IMR-90 (cell line): Measurements from ENCODE around the gene CLMP. TPM values are rescaled to one million over a fixed set of nuclear protein-coding genes. Genes with fewer than 3 reads are reported as not detected.

Source experiments
- ATAC-seq: fragments of 200-7000 bp; cut with Tn5 transposase; 2 replicates; pipeline ENCODE4 v1.9.1; 2020; ENCODE audit warnings: low read depth, mild to moderate bottlenecking, moderate library complexity
- BruUV-seq: library from RNA; stranded (reverse); fragments of 400-500 nt; replicated peaks from 2 replicates; lab custom pipeline; 2021; lab: Mats Ljungman, UMichigan
- CTCF ChIA-PET: fragments of 300-600 bp; formaldehyde crosslinking; extraction: SDS; loops from one replicate; lab custom pipeline; 2021; ENCODE audit warnings: antibody characterized with exemption; lab: Yijun Ruan, JAX
- POLR2A ChIA-PET: fragments of 300-600 bp; sonication (Branson Sonifier 250); formaldehyde crosslinking; loops from one replicate; lab custom pipeline; 2022; ENCODE audit warnings: antibody characterized with exemption; ENCODE audit not compliant: unreplicated experiment; lab: Charles Lee
- DNase-seq: peaks from one replicate; pipeline ENCODE4 v3.0.0; 2013
- H2AFZ ChIP-seq: replicated peaks from 2 replicates; pipeline ENCODE3; 2013; ENCODE audit warnings: low read length, mild to moderate bottlenecking; ENCODE audit not compliant: poor library complexity
- H2AK5ac ChIP-seq: 2 replicates; pipeline ENCODE4 v1.6.1; 2013; ENCODE audit warnings: low read depth, low read length, inconsistent platforms
- H2AK9ac ChIP-seq: replicated peaks from 2 replicates; pipeline ENCODE3; 2013; ENCODE audit warnings: mild to moderate bottlenecking, low read depth, low read length, moderate library complexity; ENCODE audit not compliant: poor library complexity
- H2BK120ac ChIP-seq: 2 replicates; pipeline ENCODE4 v1.6.1; 2013; ENCODE audit warnings: low read depth, low read length, inconsistent platforms
- H2BK15ac ChIP-seq: 3 replicates; pipeline ENCODE4 v1.6.1; 2013; ENCODE audit warnings: low read depth, low read length, inconsistent platforms
- H2BK20ac ChIP-seq: 2 replicates; pipeline ENCODE4 v1.6.1; 2013; ENCODE audit warnings: low read depth, mild to moderate bottlenecking, inconsistent platforms, low read length, moderate library complexity
- H2BK5ac ChIP-seq: 2 replicates; pipeline ENCODE4 v1.6.1; 2013; ENCODE audit warnings: mild to moderate bottlenecking, low read depth, low read length, inconsistent platforms; ENCODE audit not compliant: poor library complexity, severe bottlenecking
- H3K14ac ChIP-seq: replicated peaks from 2 replicates; pipeline ENCODE4 v1.6.1; 2013; ENCODE audit warnings: low read depth, low read length, inconsistent platforms
- H3K18ac ChIP-seq: 2 replicates; pipeline ENCODE4 v1.6.1; 2013; ENCODE audit warnings: low read depth, low read length, control low read depth
- H3K23ac ChIP-seq: 2 replicates; pipeline ENCODE4 v1.6.1; 2013; ENCODE audit warnings: low read depth, low read length, inconsistent platforms
- H3K27ac ChIP-seq: 2 replicates; pipeline ENCODE4 v1.5.1; 2013; ENCODE audit warnings: mild to moderate bottlenecking, control low read depth, low read length; ENCODE audit not compliant: insufficient read depth
- H3K27me3 ChIP-seq: 2 replicates; pipeline ENCODE4 v1.6.1; 2013; ENCODE audit warnings: low read length; ENCODE audit not compliant: control insufficient read depth, insufficient read depth
- H3K36me3 ChIP-seq: 2 replicates; pipeline ENCODE4 v1.6.1; 2013; ENCODE audit warnings: low read length, mixed read lengths; ENCODE audit not compliant: control insufficient read depth, insufficient read depth
- H3K4ac ChIP-seq: 2 replicates; pipeline ENCODE4 v1.6.1; 2013; ENCODE audit warnings: low read depth, low read length, inconsistent platforms
- H3K4me1 ChIP-seq: 2 replicates; pipeline ENCODE4 v1.6.1; 2013; ENCODE audit warnings: low read length, mixed read lengths; ENCODE audit not compliant: control insufficient read depth, insufficient read depth
- H3K4me2 ChIP-seq: 2 replicates; pipeline ENCODE4 v1.6.1; 2013; ENCODE audit warnings: low read depth, mild to moderate bottlenecking, control low read depth, low read length, moderate library complexity
- H3K4me3 ChIP-seq: 2 replicates; pipeline ENCODE4 v1.5.1; 2013; ENCODE audit warnings: low read depth, mild to moderate bottlenecking, control low read depth, low read length, moderate library complexity; ENCODE audit not compliant: insufficient read depth
- H3K56ac ChIP-seq: 2 replicates; pipeline ENCODE4 v1.6.1; 2013; ENCODE audit warnings: low read length, inconsistent platforms; ENCODE audit not compliant: insufficient read depth; ENCODE audit errors: extremely low read depth
- H3K79me1 ChIP-seq, 2 experiments: 2 replicates each; pipeline ENCODE4 v1.6.1; 2013; ENCODE audit warnings: low read length in 2 of 2, inconsistent platforms in 1 of 2, low read depth in 1 of 2
- H3K9ac ChIP-seq: 2 replicates; pipeline ENCODE4 v1.6.1; 2013; ENCODE audit warnings: low read depth, low read length, control low read depth
- H3K9me1 ChIP-seq: 2 replicates; pipeline ENCODE4 v1.6.1; 2013; ENCODE audit warnings: low read length, inconsistent platforms; ENCODE audit not compliant: insufficient read depth
- H3K9me3 ChIP-seq: 2 replicates; pipeline ENCODE4 v1.6.1; 2013; ENCODE audit warnings: low read length; ENCODE audit not compliant: control insufficient read depth, insufficient read depth
- H4K20me1 ChIP-seq: 2 replicates; pipeline ENCODE4 v1.6.1; 2013; ENCODE audit warnings: low read length, inconsistent platforms; ENCODE audit not compliant: insufficient read depth
- H4K5ac ChIP-seq: 2 replicates; pipeline ENCODE4 v1.6.1; 2013; ENCODE audit warnings: mild to moderate bottlenecking, low read depth, low read length, control low read depth
- H4K8ac ChIP-seq, 2 experiments: 2 replicates each; pipeline ENCODE4 v1.6.1; 2013; ENCODE audit warnings: low read depth in 2 of 2, low read length in 2 of 2, control low read depth in 1 of 2, inconsistent platforms in 1 of 2
- H4K91ac ChIP-seq: 2 replicates; pipeline ENCODE4 v1.6.1; 2013; ENCODE audit warnings: low read depth, low read length, inconsistent platforms; ENCODE audit not compliant: insufficient read depth
- FOS ChIP-seq: fragments of 150-350 bp; IDR thresholded peaks from 2 replicates; pipeline ENCODE4 v1.6.1; 2016; ENCODE audit warnings: low read depth, low read length
- MAFK ChIP-seq: IDR thresholded peaks from 2 replicates; pipeline ENCODE4 v1.6.1; 2012; ENCODE audit warnings: low read depth, low read length, improper control_type of control experiment
- POLR2A ChIP-seq: IDR thresholded peaks from 2 replicates; pipeline ENCODE4 v1.6.1; 2012; ENCODE audit warnings: mild to moderate bottlenecking, low read depth, low read length
- WGBS, 2 experiments: methylation state at CpG; one replicate each; pipeline versions ENCODE4 v1.1.5 to v1.1.7; 2013; ENCODE audit warnings: missing lambda C conversion rate in 2 of 2; ENCODE audit not compliant: insufficient read length in 1 of 2; ENCODE audit errors: extremely low coverage in 2 of 2; 5-methylcytosine and 5-hydroxymethylcytosine counted together
- dilution Hi-C: fragments of 300-500 bp; cut with HindIII; formaldehyde crosslinking; loops from one replicate; pipeline ENCODE4 v1.14.3; 2018; ENCODE audit warnings: low sequenced_read_pairs; ENCODE audit not compliant: unreplicated experiment
- in situ Hi-C: fragments of 300-500 bp; cut with MboI; formaldehyde crosslinking; loops from 3 replicates; pipeline ENCODE4 v1.14.3; 2019; ENCODE audit warnings: low sequenced_read_pairs, inconsistent platforms, mixed read lengths
- intact Hi-C: fragments of 100-400 bp; cut with micrococcal nuclease; formaldehyde crosslinking; loops from 2 replicates; pipeline ENCODE4 v1.10.0; 2022
- polyA plus RNA-seq, 3 experiments: library from polyadenylated mRNA; depleted of rRNA; stranded (reverse); fragments of >200 nt; gene quantifications; 2 replicates each; pipeline ENCODE4 v1.2.3, GENCODE V29; 2012; ENCODE audit warnings: low replicate concordance in 1 of 3
- total RNA-seq: library from RNA; depleted of rRNA; stranded (reverse); fragments of >200 nt; gene quantifications from 2 replicates; pipeline ENCODE4 v1.2.3, GENCODE V29; 2012
- TF ChIP-seq, protein P1 (sequence below): conservative IDR thresholded peaks from 2 replicates; pipeline ENCODE4 v1.5.1; 2012; ENCODE audit warnings: mild to moderate bottlenecking, low read depth, low read length, improper control_type of control experiment

CLMP gene
- total and polyA plus RNA-seq, 2 of the 4 experiments (the other 2 are of a cell fraction): 54.7 to 95.7 TPM

DNA sequence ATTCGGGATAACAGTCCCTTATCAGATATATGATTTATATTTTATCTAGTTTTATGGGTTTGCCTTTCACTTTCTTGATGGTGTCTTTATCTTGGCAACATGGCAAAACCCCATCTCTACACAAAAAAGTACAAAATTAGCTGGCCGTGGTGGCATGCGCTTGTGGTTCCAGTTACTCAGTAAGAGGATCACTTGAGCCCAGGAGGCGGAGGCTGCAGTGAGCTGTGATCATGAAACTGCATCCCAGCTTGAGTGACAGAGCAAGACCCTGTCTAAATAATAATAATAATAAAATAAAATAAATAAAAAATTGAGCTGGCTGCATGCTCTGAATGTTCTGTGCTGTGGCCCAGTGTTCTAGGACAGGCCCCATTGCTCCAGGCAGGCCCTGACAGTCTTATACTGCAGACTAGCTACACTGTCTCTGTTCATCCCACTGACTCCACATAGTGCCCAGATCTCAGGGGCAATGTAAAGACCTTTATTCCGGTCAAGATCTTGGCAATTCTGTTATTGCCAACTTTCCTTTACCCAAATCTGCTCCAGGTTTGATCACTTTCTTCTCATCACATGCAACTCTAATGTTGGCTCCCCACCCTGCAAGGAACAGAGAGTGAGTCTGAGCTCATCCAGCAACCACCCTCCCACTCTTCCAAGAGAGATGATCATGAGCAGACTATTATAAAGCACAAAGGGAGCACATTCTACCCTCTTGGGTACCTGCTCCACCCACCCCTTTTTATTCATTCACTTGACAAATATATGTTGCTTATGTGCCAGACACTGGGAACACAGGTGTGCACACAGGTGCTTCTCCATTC, 141.9 kb downstream of the CLMP start:
- peak; percentile 9; the same call in 1 of the 2 replicates for ATAC-seq
- in situ Hi-C loops: no loop called here
- no peak overlapping the region for H4K91ac ChIP-seq

More for the DNA sequence above, 141.9 kb downstream of the CLMP start:
- H3K4me2 ChIP-seq: no peak overlapping the region
- no peak overlapping the region for H2BK120ac ChIP-seq
- peaks cover 35% of the 10 kb centered on the region for H3K36me3 ChIP-seq
- DNase-seq: no peak
- H2BK5ac ChIP-seq: no peak overlapping the region
- H2BK20ac ChIP-seq: no peak overlapping the region
- no peak overlapping the region for H3K14ac ChIP-seq
- H3K9me3 ChIP-seq: no peaks in the 10 kb centered on the region
- H3K27me3 ChIP-seq: no peaks in the 10 kb centered on the region
- no TSS peak for BruUV-seq
- TF ChIP-seq FOS (no peak), POLR2A (peak; percentile 51), MAFK (no peak)
- TF ChIP-seq, protein P1, sequence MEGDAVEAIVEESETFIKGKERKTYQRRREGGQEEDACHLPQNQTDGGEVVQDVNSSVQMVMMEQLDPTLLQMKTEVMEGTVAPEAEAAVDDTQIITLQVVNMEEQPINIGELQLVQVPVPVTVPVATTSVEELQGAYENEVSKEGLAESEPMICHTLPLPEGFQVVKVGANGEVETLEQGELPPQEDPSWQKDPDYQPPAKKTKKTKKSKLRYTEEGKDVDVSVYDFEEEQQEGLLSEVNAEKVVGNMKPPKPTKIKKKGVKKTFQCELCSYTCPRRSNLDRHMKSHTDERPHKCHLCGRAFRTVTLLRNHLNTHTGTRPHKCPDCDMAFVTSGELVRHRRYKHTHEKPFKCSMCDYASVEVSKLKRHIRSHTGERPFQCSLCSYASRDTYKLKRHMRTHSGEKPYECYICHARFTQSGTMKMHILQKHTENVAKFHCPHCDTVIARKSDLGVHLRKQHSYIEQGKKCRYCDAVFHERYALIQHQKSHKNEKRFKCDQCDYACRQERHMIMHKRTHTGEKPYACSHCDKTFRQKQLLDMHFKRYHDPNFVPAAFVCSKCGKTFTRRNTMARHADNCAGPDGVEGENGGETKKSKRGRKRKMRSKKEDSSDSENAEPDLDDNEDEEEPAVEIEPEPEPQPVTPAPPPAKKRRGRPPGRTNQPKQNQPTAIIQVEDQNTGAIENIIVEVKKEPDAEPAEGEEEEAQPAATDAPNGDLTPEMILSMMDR: no peak
- H3K18ac ChIP-seq: no peak overlapping the region
- H3K56ac ChIP-seq: no peak overlapping the region
- H3K79me1 ChIP-seq: peaks cover 16 to 19% of the 10 kb centered on the region in 2 experiments; a peak in 3 of 4 replicates
- no peak overlapping the region for H3K4me3 ChIP-seq
- no peak overlapping the region for H2AK5ac ChIP-seq
- no peaks in the 10 kb centered on the region for H3K4me1 ChIP-seq
- no peak overlapping the region for H4K5ac ChIP-seq
- H2AFZ ChIP-seq: no peak overlapping the region
- 83% methylated on average over 1 of the region's 5 CpGs; no CpG with 5 or more reads in 1 of the 2 experiments for WGBS, 2 experiments
- H3K23ac ChIP-seq: no peak overlapping the region
- H4K20me1 ChIP-seq: peaks cover 51% of the 10 kb centered on the region
- intact Hi-C loops: no loop called here
- H2AK9ac ChIP-seq: no peak overlapping the region
- H4K8ac ChIP-seq: no peak overlapping the region
- ChIA-PET POLR2A (interaction anchor here (1.3 kb wide), 1 partner anchor 9 kb away, joined by 7 read pairs; the partner anchor contains the start of gene HSPA8), CTCF (interaction anchor here (0.8 to 2.1 kb wide), 3 partner anchors 17 to 208 kb away, joined by 3 to 7 read pairs (median 5); no protein-coding TSS in a partner anchor)
- no peak overlapping the region for H3K27ac ChIP-seq
- dilution Hi-C loops: no loop called here
- H3K9ac ChIP-seq: no peak overlapping the region
- H2BK15ac ChIP-seq: no peak overlapping the region
- H3K9me1 ChIP-seq: no peaks in the 10 kb centered on the region
- H3K4ac ChIP-seq: no peak overlapping the region
